Neuronal stem cell (in vitro differentiated cells): ENCODE measurements around the gene HDAC11. TPM values are rescaled to one million over a fixed set of nuclear protein-coding genes. Genes with fewer than 3 reads are reported as not detected.

ENCODE experiments used
- small RNA-seq: library from polyadenylated mRNA; stranded (forward); fragments of <200 nt; extraction: miRNeasy Mini kit (QIAGEN cat#:217004); gene quantifications from one replicate; pipeline ENCODE3, GENCODE V24; 2013; ENCODE audit not compliant: insufficient read depth

The HDAC11 gene

Small RNA genes lying within 50 kb of the gene (small RNA-seq; reads per million reads assigned to genes)
- gene AC027124.2: not detected
